ENCODE data around the gene CTIF.

Gene CTIF

GRCh38 chr18:48871391-48872166, 332.7 kb downstream of the CTIF start:
- no peaks in the 10 kb centered on the region for H3K9me3 ChIP-seq
- H3K27ac ChIP-seq, result no peak overlapping the region
- no peaks in the 10 kb centered on the region for H3K4me1 ChIP-seq (ENCODE audit: control insufficient read depth in 1 of 2, insufficient read depth in 1 of 2, low read depth in 1 of 2, low read length in 1 of 2)
- no peak overlapping the region for H3K4me3 ChIP-seq (ENCODE audit: low read depth in 1 of 2, low read length in 1 of 2)
- TF ChIP-seq CTCF (IDR thresholded peaks at IDR 0.05), result no peak
- no peaks in the 10 kb centered on the region for H3K27me3 ChIP-seq
- no peaks in the 10 kb centered on the region for H3K36me3 ChIP-seq

DNA sequence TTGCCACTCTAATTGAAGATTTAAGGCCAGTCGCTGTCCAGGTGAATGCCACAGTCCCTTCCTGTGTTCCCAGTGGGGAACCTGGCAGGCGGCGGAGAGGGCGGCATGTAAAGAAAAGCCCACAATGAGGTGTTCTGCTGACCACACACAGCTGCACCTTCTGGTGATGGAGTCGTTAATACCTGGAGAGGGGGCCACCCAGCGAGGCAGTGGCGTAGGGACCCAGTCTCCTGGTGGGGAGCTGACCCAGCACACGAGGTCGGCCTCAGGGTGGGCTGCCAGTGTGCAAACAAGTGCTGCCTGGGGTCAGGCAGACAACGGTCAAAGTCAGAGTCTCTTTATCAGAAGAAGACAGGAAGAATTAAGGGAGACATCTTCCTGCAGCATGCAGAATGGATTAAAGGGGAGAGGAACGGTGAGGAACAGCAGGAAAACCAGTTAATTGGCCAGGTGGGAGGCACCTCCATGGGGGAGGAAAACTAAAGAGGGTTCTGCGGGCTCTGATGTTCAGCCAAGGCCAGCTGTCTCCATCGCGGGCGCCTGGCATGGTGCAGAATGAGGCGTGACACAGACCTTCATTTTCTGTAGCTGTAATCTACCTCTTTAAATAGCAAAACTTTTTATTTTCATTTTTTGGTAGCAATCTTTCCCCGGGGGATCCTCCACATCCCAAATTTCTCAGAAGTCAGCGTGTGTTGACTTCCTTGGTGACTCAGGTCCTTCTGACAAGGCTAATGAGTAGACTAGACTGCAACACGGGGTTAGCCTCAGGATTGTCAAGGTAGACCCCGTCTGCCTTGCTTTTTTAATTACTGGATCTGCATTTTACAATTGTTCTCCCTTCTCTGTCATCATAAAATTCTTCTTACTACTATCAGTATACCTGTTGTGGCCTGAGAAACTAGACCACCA, 333.7 kb downstream of the CTIF start:
- Histone ChIP-seq H3K27ac (no peak overlapping the region), H3K4me1 (ENCODE audit: control insufficient read depth in 1 of 2, insufficient read depth in 1 of 2, low read depth in 1 of 2, low read length in 1 of 2) (no peaks in the 10 kb centered on the region), H3K36me3 (no peaks in the 10 kb centered on the region), H3K4me3 (ENCODE audit: low read depth in 1 of 2, low read length in 1 of 2) (no peak overlapping the region), H3K27me3 (no peaks in the 10 kb centered on the region), H3K9me3 (no peaks in the 10 kb centered on the region)
- TF ChIP-seq CTCF (IDR thresholded peaks at IDR 0.05), result no peak

DNA sequence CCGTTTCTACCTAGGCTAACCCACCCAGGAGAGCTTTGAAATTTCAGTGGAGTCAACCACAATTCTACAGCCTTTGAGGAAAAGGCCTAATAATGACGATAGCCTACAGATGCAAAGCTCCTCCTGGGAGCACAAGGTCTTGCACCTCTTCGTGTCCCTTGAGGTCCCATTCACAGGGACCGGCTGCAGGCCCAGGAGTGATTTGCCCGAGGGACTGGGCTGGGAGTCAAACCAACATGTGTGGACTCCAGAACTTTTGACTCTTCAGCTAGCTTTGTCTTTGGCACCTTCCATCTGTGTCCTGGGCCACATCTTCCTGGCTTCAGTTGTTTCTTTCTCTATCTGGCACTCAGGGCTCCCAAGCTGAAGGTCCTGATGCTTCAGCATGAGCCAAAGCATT, 335.4 kb downstream of the CTIF start:
- H3K4me1 ChIP-seq (ENCODE audit: control insufficient read depth in 1 of 2, insufficient read depth in 1 of 2, low read depth in 1 of 2, low read length in 1 of 2), result no peaks in the 10 kb centered on the region
- H3K27me3 ChIP-seq, result no peaks in the 10 kb centered on the region
- TF ChIP-seq CTCF (IDR thresholded peaks at IDR 0.05), result no peak
- no peak overlapping the region for H3K4me3 ChIP-seq (ENCODE audit: low read depth in 1 of 2, low read length in 1 of 2)
- H3K36me3 ChIP-seq, result no peaks in the 10 kb centered on the region
- H3K27ac ChIP-seq, result no peak overlapping the region
- no peaks in the 10 kb centered on the region for H3K9me3 ChIP-seq

GRCh38 chr18:48874701-48875162, 335.9 kb downstream of the CTIF start:
- Histone ChIP-seq H3K4me3 (ENCODE audit: low read depth in 1 of 2, low read length in 1 of 2) (no peak overlapping the region), H3K27me3 (no peaks in the 10 kb centered on the region), H3K4me1 (ENCODE audit: control insufficient read depth in 1 of 2, insufficient read depth in 1 of 2, low read depth in 1 of 2, low read length in 1 of 2) (no peaks in the 10 kb centered on the region), H3K27ac (no peak overlapping the region), H3K9me3 (no peaks in the 10 kb centered on the region), H3K36me3 (no peaks in the 10 kb centered on the region)
- no peak for TF ChIP-seq CTCF (IDR thresholded peaks at IDR 0.05)

DNA sequence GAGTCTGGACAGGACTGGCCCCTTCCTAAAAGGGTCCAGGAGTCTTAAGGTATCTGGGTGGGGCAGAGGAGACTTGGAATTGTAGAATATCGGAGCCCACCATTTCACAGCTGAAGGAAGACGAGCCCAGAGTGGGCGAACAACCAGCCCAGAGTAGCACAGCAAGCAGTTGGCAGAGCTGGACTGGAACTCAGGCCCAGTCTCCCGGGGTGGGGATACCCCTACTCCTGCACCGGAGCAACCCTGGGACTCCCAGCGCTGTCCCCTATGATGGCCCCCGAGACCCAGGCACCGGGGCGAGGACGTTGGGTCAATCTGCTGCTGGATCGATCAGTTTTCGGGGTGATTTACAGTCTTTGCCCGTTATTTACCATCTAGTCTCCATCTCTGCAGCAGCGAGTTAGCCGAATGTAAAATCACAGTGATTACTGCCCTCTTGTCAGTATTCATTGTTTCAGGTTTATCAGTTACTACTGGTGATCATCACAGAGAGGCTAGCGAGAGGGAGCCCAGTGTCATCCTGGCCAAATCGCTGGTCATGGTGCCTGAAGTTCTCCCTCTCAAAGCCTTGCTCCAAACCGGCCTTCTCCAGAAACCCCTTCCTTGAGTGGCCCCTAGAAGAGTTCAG, 336.6 kb downstream of the CTIF start:
- H3K36me3 ChIP-seq, result no peaks in the 10 kb centered on the region
- H3K9me3 ChIP-seq, result no peaks in the 10 kb centered on the region
- no peak for TF ChIP-seq CTCF (IDR thresholded peaks at IDR 0.05)
- no peak overlapping the region for H3K4me3 ChIP-seq (ENCODE audit: low read depth in 1 of 2, low read length in 1 of 2)
- H3K27me3 ChIP-seq, result no peaks in the 10 kb centered on the region
- no peak overlapping the region for H3K27ac ChIP-seq
- no peaks in the 10 kb centered on the region for H3K4me1 ChIP-seq (ENCODE audit: control insufficient read depth in 1 of 2, insufficient read depth in 1 of 2, low read depth in 1 of 2, low read length in 1 of 2)
